Tibial nerve (tissue), 4 donors: ENCODE data around the gene SEPHS1. TPM values are rescaled to one million over a fixed set of nuclear protein-coding genes. Genes with fewer than 3 reads are reported as not detected.
"Not testable (repeated sequence)": the region's sequence is repeated elsewhere in the genome, so short reads cannot be mapped to it uniquely, and the experiment has no call there.

Experiments
- DNase-seq, 2 donors: peaks; one replicate each; pipeline ENCODE4 v3.0.0-alpha.2; 2019; ENCODE audit warnings: low spot score in 2 of 2
- H3K27ac ChIP-seq, 4 donors: fragments of 200-600 bp; sonication (generic) in 3 of 4; one replicate each; pipeline ENCODE4 v1.5.1; 2017 to 2019; ENCODE audit warnings: mild to moderate bottlenecking in 1 of 4
- H3K27me3 ChIP-seq, 2 donors: fragments of 200-600 bp; sonication (generic) in 1 of 2; one replicate each; pipeline versions ENCODE4 v1.5.1 to v1.6.0; 2017 to 2019
- H3K36me3 ChIP-seq, 3 donors: fragments of 200-600 bp; sonication (generic); one replicate each; pipeline ENCODE4 v1.5.1; 2018 to 2019
- H3K4me1 ChIP-seq, 4 donors: fragments of 200-600 bp; sonication (generic) in 3 of 4; one replicate each; pipeline ENCODE4 v1.5.1; 2017 to 2019
- H3K4me3 ChIP-seq, 4 donors: fragments of 200-600 bp; sonication (generic) in 3 of 4; one replicate each; pipeline ENCODE4 v1.5.1; 2017 to 2019; ENCODE audit warnings: mild to moderate bottlenecking in 1 of 4, moderate library complexity in 1 of 4
- H3K9me3 ChIP-seq, 4 donors: fragments of 200-600 bp; sonication (generic) in 3 of 4; one replicate each; pipeline ENCODE4 v1.5.1; 2017 to 2019
- CTCF ChIP-seq, 5 experiments: fragments of 200-600 bp in 3 of 5; fragments of 450-650 bp in 2 of 5; sonication (generic) in 3 of 5; IDR thresholded peaks; one replicate each; pipeline ENCODE4 v1.5.1; 2016 to 2019; ENCODE audit warnings: antibody characterized with exemption in 5 of 5, mild to moderate bottlenecking in 3 of 5, moderate library complexity in 2 of 5
- EP300 ChIP-seq, 2 donors: sonication (generic); formaldehyde crosslinking; IDR thresholded peaks; one replicate each; pipeline ENCODE4 v1.6.1; 2017; ENCODE audit warnings: antibody characterized with exemption in 2 of 2, mild to moderate bottlenecking in 1 of 2
- POLR2A ChIP-seq, 2 donors: fragments of 450-650 bp; IDR thresholded peaks; one replicate each; pipeline ENCODE4 v1.6.1; 2017; ENCODE audit warnings: antibody characterized with exemption in 2 of 2, mild to moderate bottlenecking in 2 of 2, moderate library complexity in 2 of 2
- WGBS, 2 donors: methylation state at CpG; one replicate each; pipeline ENCODE4 v1.1.5; 2018; 5-methylcytosine and 5-hydroxymethylcytosine counted together
- total RNA-seq, 4 donors: library from RNA; depleted of rRNA; stranded (reverse); fragments of >200 nt; gene quantifications; one replicate each; pipeline ENCODE4 v1.1.0, GENCODE V29; 2016

Gene SEPHS1
- total RNA-seq, 4 donors from 2014 or later, result 18.0 to 28.4 (median 23.9) TPM

- 90 to 95% methylated on average over 4 of the region's 4 CpGs for WGBS, 2 donors
- Histone ChIP-seq H3K27me3 (no peaks in the 10 kb centered on the region), H3K4me3 (no peak overlapping the region), H3K27ac (no peak overlapping the region), H3K36me3 (peaks cover 0 to 93% (median 5%) of the 10 kb centered on the region in 3 donors), H3K9me3 (no peaks in the 10 kb centered on the region), H3K4me1 (no peaks in the 10 kb centered on the region)
- DNase-seq, result no peak
- TF ChIP-seq POLR2A (IDR thresholded peaks at IDR 0.05) (no peak), EP300 (IDR thresholded peaks at IDR 0.05) (no peak), CTCF (IDR thresholded peaks at IDR 0.05) (no peak)
These were observed 64.0 kb downstream of the SEPHS1 start for GRCh38 chr10:13284050-13284449.

- H3K36me3 ChIP-seq, result peaks cover 0 to 95% (median 5%) of the 10 kb centered on the region in 3 donors
- not testable (repeated sequence) for H3K4me1 ChIP-seq, H3K9me3 ChIP-seq, H3K27me3 ChIP-seq, DNase-seq, H3K4me3 ChIP-seq, H3K27ac ChIP-seq
- 91 to 93% methylated on average over 6 of the region's 6 CpGs for WGBS, 2 donors
These were observed 65.7 kb downstream of the SEPHS1 start for GRCh38 chr10:13282348-13282747.

GRCh38 chr10:13276749-13277365, 71.2 kb downstream of the SEPHS1 start:
- WGBS, 2 donors, result 45% methylated on average over 4 of the region's 4 CpGs
- TF ChIP-seq POLR2A (IDR thresholded peaks at IDR 0.05), result no peak
- no peak for TF ChIP-seq CTCF (IDR thresholded peaks at IDR 0.05)
- no peak for TF ChIP-seq EP300 (IDR thresholded peaks at IDR 0.05)
- peaks cover 0 to 44% (median 5%) of the 10 kb centered on the region in 3 donors for H3K36me3 ChIP-seq
- peaks cover 0 to 13% (median 4%) of the 10 kb centered on the region in 4 donors for H3K4me1 ChIP-seq
- H3K27ac ChIP-seq, result no peak overlapping the region
- peak in 1 of 2 donors; percentile 19 for DNase-seq
- no peaks in the 10 kb centered on the region for H3K27me3 ChIP-seq
- no peak overlapping the region for H3K4me3 ChIP-seq
- no peaks in the 10 kb centered on the region for H3K9me3 ChIP-seq

GRCh38 chr10:13276146-13276545, 71.9 kb downstream of the SEPHS1 start:
- H3K4me3 ChIP-seq, DNase-seq, H3K27me3 ChIP-seq, H3K9me3 ChIP-seq, H3K27ac ChIP-seq: not testable (repeated sequence)
- Histone ChIP-seq H3K4me1 (peaks cover 0 to 20% (median 4%) of the 10 kb centered on the region in 4 donors), H3K36me3 (peaks cover 0 to 37% (median 5%) of the 10 kb centered on the region in 3 donors)
- WGBS, 2 donors, result 96 to 97% methylated on average over 11 of the region's 11 CpGs

GRCh38 chr10:13272164-13272571, 75.9 kb downstream of the SEPHS1 start:
- peak; percentile 58 to 60 for DNase-seq
- H3K4me1 ChIP-seq, result peaks cover 0 to 22% (median 4%) of the 10 kb centered on the region in 4 donors
- peak overlapping the region in 1 of 4 donors; percentile 3 for H3K4me3 ChIP-seq
- WGBS, 2 donors, result 25 to 35% methylated on average over 11 to 12 of the region's 12 CpGs
- H3K27ac ChIP-seq, result peak overlapping the region in 2 of 4 donors; percentile 55 to 63
- no peaks in the 10 kb centered on the region for H3K27me3 ChIP-seq
- peak in 1 of 2 donors; percentile 54 for TF ChIP-seq EP300 (IDR thresholded peaks at IDR 0.05)
- TF ChIP-seq POLR2A (IDR thresholded peaks at IDR 0.05), result no peak
- no peaks in the 10 kb centered on the region for H3K36me3 ChIP-seq
- H3K9me3 ChIP-seq, result no peaks in the 10 kb centered on the region

GRCh38 chr10:13271552-13272163, 76.4 kb downstream of the SEPHS1 start:
- Histone ChIP-seq H3K27ac (peak overlapping the region in 3 of 4 donors; percentile 38 to 63 (median 55)), H3K9me3 (no peaks in the 10 kb centered on the region), H3K27me3 (no peaks in the 10 kb centered on the region), H3K4me3 (no peak overlapping the region), H3K4me1 (peaks cover 0 to 22% (median 4%) of the 10 kb centered on the region in 4 donors), H3K36me3 (no peaks in the 10 kb centered on the region)
- 25 to 31% methylated on average over 14 of the region's 14 CpGs for WGBS, 2 donors
- TF ChIP-seq CTCF (IDR thresholded peaks at IDR 0.05) (peak in 4 of 5 experiments; percentile 21 to 33 (median 26)), EP300 (IDR thresholded peaks at IDR 0.05) (no peak), POLR2A (IDR thresholded peaks at IDR 0.05) (no peak)
- peak; percentile 10 to 29 for DNase-seq
